Mesenchymal stem cell (in vitro differentiated cells and primary cell): ENCODE results near the gene SRPK2.
A peak's percentile ranks its signal among the peaks of the same experiment; 100 is the strongest.

Source experiments
- DNase-seq: peaks from one replicate; pipeline ENCODE4 v3.0.0-alpha.2; 2013
- H2AFZ ChIP-seq: one replicate; pipeline ENCODE4 v1.6.1; 2013; ENCODE audit warnings: low read depth, mild to moderate bottlenecking, control low read depth, inconsistent platforms, low read length, moderate library complexity
- H2AK5ac ChIP-seq: 2 replicates; pipeline ENCODE4 v1.6.1; 2013; ENCODE audit warnings: low read length, moderate library complexity, mild to moderate bottlenecking, inconsistent platforms; ENCODE audit not compliant: severe bottlenecking
- H2BK120ac ChIP-seq: one replicate; pipeline ENCODE4 v1.6.1; 2013; ENCODE audit warnings: low read depth, mild to moderate bottlenecking, inconsistent platforms, low read length, moderate library complexity
- H2BK12ac ChIP-seq, 2 experiments: one replicate each; pipeline ENCODE4 v1.6.1; 2013; ENCODE audit warnings: inconsistent platforms in 2 of 2, low read length in 2 of 2, mild to moderate bottlenecking in 2 of 2, moderate library complexity in 2 of 2, control low read depth in 1 of 2
- H2BK15ac ChIP-seq: one replicate; pipeline ENCODE4 v1.6.1; 2013; ENCODE audit warnings: mild to moderate bottlenecking, low read depth, inconsistent platforms; ENCODE audit not compliant: poor library complexity, severe bottlenecking
- H2BK5ac ChIP-seq: 2 replicates; pipeline ENCODE4 v1.6.1; 2013; ENCODE audit warnings: low read depth, mild to moderate bottlenecking, low read length, control low read depth, inconsistent platforms; ENCODE audit not compliant: poor library complexity, severe bottlenecking
- H3K14ac ChIP-seq, 2 experiments: one replicate each; pipeline ENCODE4 v1.6.1; 2013; ENCODE audit warnings: inconsistent platforms in 2 of 2, low read length in 2 of 2, control low read depth in 1 of 2, mild to moderate bottlenecking in 1 of 2, moderate library complexity in 1 of 2
- H3K18ac ChIP-seq, 2 experiments: one replicate each; pipeline ENCODE4 v1.6.1; 2013; ENCODE audit warnings: inconsistent platforms in 2 of 2, low read length in 2 of 2, control low read depth in 1 of 2, low read depth in 1 of 2, mild to moderate bottlenecking in 1 of 2
- H3K23ac ChIP-seq, 2 experiments: one replicate each; pipeline ENCODE4 v1.6.1; 2013; ENCODE audit warnings: inconsistent platforms in 2 of 2, low read length in 2 of 2, mild to moderate bottlenecking in 2 of 2, moderate library complexity in 2 of 2, control low read depth in 1 of 2
- H3K27ac ChIP-seq: 2 replicates; pipeline ENCODE4 v1.5.1; 2013; ENCODE audit warnings: mild to moderate bottlenecking, moderate library complexity, low read length, control low read depth, inconsistent platforms; ENCODE audit not compliant: poor library complexity, severe bottlenecking
- H3K27me3 ChIP-seq, 2 experiments: 2 replicates each; pipeline versions ENCODE4 v1.6.1 to v1.7.0; 2013; ENCODE audit warnings: low read length in 2 of 2, mild to moderate bottlenecking in 2 of 2, moderate library complexity in 2 of 2, control low read depth in 1 of 2, inconsistent platforms in 1 of 2; ENCODE audit not compliant: control insufficient read depth in 1 of 2, insufficient read depth in 1 of 2
- H3K36me3 ChIP-seq, 2 experiments: 2 replicates each; pipeline versions ENCODE4 v1.6.1 to v1.7.0; 2013; ENCODE audit warnings: low read length in 2 of 2, control low read depth in 1 of 2, inconsistent platforms in 1 of 2, low read depth in 1 of 2, mild to moderate bottlenecking in 1 of 2; ENCODE audit not compliant: insufficient read depth in 2 of 2, control insufficient read depth in 1 of 2
- H3K4ac ChIP-seq, 2 experiments: one replicate each; pipeline ENCODE4 v1.6.1; 2013; ENCODE audit warnings: inconsistent platforms in 2 of 2, low read length in 2 of 2, mild to moderate bottlenecking in 2 of 2, moderate library complexity in 2 of 2, control low read depth in 1 of 2, low read depth in 1 of 2
- H3K4me1 ChIP-seq: 2 replicates; pipeline ENCODE4 v1.6.1; 2013; ENCODE audit warnings: low read depth, low read length, control low read depth; ENCODE audit not compliant: control insufficient read depth, insufficient read depth
- H3K4me2 ChIP-seq: 2 replicates; pipeline ENCODE4 v1.6.1; 2013; ENCODE audit warnings: low read length, mild to moderate bottlenecking, inconsistent platforms; ENCODE audit not compliant: poor library complexity, severe bottlenecking
- H3K4me3 ChIP-seq, 2 experiments: 2 replicates each; pipeline versions ENCODE4 v1.5.1 to v1.7.0; 2013; ENCODE audit warnings: low read length in 2 of 2, mild to moderate bottlenecking in 2 of 2, control low read depth in 1 of 2, low read depth in 1 of 2; ENCODE audit not compliant: insufficient read depth in 1 of 2
- H3K79me1 ChIP-seq: replicated peaks from 2 replicates; pipeline ENCODE4 v1.6.1; 2013; ENCODE audit warnings: mild to moderate bottlenecking, control low read depth, low read length, inconsistent platforms; ENCODE audit not compliant: poor library complexity, severe bottlenecking
- H3K9ac ChIP-seq: 2 replicates; pipeline ENCODE4 v1.7.0; 2013; ENCODE audit warnings: mild to moderate bottlenecking, low read length, moderate library complexity
- H3K9me3 ChIP-seq: 2 replicates; pipeline ENCODE4 v1.7.0; 2013; ENCODE audit warnings: mild to moderate bottlenecking, low read length; ENCODE audit not compliant: control insufficient read depth
- H4K8ac ChIP-seq: one replicate; pipeline ENCODE4 v1.6.1; 2013; ENCODE audit warnings: inconsistent platforms, mild to moderate bottlenecking, low read length, moderate library complexity
- H4K91ac ChIP-seq: one replicate; pipeline ENCODE4 v1.6.1; 2013; ENCODE audit warnings: mild to moderate bottlenecking, low read length, inconsistent platforms
- WGBS: methylation state at CpG from one replicate; pipeline ENCODE4 v1.1.7; 2013; ENCODE audit warnings: mixed read lengths; 5-methylcytosine and 5-hydroxymethylcytosine counted together

SRPK2 gene

GRCh38 chr7:105133358-105133757 is 255.4 kb downstream of the SRPK2 start:
- no peak overlapping the region for H2AFZ ChIP-seq
- H3K36me3 ChIP-seq, result peaks cover 29 to 53% of the 10 kb centered on the region in 2 experiments
- H3K4me2 ChIP-seq, result no peak overlapping the region
- H3K23ac ChIP-seq, result no peak overlapping the region
- H3K4ac ChIP-seq, result no peak overlapping the region
- peaks cover 7% of the 10 kb centered on the region for H3K4me1 ChIP-seq
- H4K8ac ChIP-seq, result no peak overlapping the region
- WGBS, result 99% methylated on average over 4 of the region's 7 CpGs
- no peak overlapping the region for H2BK5ac ChIP-seq
- H3K9ac ChIP-seq, result no peak overlapping the region
- no peak overlapping the region for H3K27ac ChIP-seq
- no peak overlapping the region for H2BK12ac ChIP-seq
- H3K4me3 ChIP-seq, result no peak overlapping the region
- H3K14ac ChIP-seq, result no peak overlapping the region
- no peak for DNase-seq
- H3K9me3 ChIP-seq, result no peaks in the 10 kb centered on the region
- no peak overlapping the region for H2BK120ac ChIP-seq
- no peak overlapping the region for H2AK5ac ChIP-seq
- no peak overlapping the region for H2BK15ac ChIP-seq
- H3K27me3 ChIP-seq, result no peaks in the 10 kb centered on the region
- peaks cover 59% of the 10 kb centered on the region for H3K79me1 ChIP-seq
- H4K91ac ChIP-seq, result no peak overlapping the region
- no peak overlapping the region for H3K18ac ChIP-seq

- Histone ChIP-seq H3K18ac (no peak overlapping the region), H2AFZ (no peak overlapping the region), H2BK12ac (no peak overlapping the region), H4K91ac (no peak overlapping the region), H3K79me1 (peaks cover 60% of the 10 kb centered on the region), H2BK15ac (no peak overlapping the region), H3K4ac (no peak overlapping the region), H2BK5ac (no peak overlapping the region), H3K23ac (no peak overlapping the region), H3K27ac (no peak overlapping the region), H3K9ac (no peak overlapping the region), H3K4me2 (no peak overlapping the region), H3K4me1 (peaks cover 7% of the 10 kb centered on the region), H3K4me3 (no peak overlapping the region), H3K14ac (no peak overlapping the region), H4K8ac (peak overlapping the region; percentile 13), H3K27me3 (no peaks in the 10 kb centered on the region), H3K36me3 (peaks cover 29 to 47% of the 10 kb centered on the region in 2 experiments), H2AK5ac (no peak overlapping the region), H2BK120ac (no peak overlapping the region), H3K9me3 (no peaks in the 10 kb centered on the region)
- 97% methylated on average over 9 of the region's 10 CpGs for WGBS
- DNase-seq, result no peak
These were observed 255.9 kb downstream of the SRPK2 start for GRCh38 chr7:105132835-105133234.

DNA sequence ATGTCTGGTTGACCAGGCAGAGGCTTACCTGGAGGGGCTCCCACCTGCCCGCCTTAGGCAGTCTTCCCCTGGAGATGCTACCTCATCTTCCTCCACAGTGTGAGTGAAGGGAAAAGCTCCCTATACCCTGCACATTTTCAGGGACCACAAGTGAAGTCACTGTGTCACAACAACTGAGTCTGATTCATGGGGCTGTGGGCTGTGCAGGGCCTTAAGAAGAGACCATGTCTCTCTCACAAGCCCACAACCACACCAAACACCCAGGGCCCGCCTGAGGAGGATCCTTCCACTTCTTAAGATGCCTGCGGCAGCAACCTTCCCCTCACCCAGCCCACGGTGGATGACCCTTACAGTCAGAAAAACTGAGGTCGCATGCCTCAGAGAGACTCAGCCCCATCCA is 256.4 kb downstream of the SRPK2 start:
- WGBS, result 95% methylated on average over 5 of the region's 5 CpGs

DNA sequence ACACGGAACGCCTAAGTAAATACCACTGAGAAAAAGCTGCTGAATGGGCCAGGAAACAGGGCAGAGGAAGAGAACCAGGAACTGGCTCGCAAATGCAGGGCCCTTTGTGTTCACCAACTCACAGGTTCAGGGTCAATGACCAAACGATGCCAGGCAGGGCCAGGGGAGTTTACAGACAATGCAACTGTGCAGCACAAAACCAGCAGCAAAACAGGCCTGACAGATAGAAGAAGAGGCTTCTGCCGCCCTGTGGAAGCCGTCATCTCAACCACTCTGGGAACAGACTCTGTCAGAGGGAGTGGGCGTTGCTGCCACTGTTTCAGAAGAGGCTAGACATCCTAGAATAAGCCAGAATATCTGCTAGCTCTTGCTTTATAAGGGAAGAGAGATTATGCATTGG is 256.8 kb downstream of the SRPK2 start:
- Histone ChIP-seq H3K4me1 (peaks cover 9% of the 10 kb centered on the region), H3K36me3 (peaks cover 24 to 38% of the 10 kb centered on the region in 2 experiments), H2BK12ac (no peak overlapping the region), H4K91ac (no peak overlapping the region), H3K14ac (no peak overlapping the region), H2BK120ac (no peak overlapping the region), H3K9ac (no peak overlapping the region), H3K23ac (no peak overlapping the region), H4K8ac (peak overlapping the region; percentile 14), H3K4me3 (no peak overlapping the region), H3K27ac (no peak overlapping the region), H3K18ac (no peak overlapping the region), H3K9me3 (no peaks in the 10 kb centered on the region), H2AK5ac (no peak overlapping the region), H2BK5ac (no peak overlapping the region), H2BK15ac (no peak overlapping the region), H2AFZ (no peak overlapping the region), H3K4me2 (no peak overlapping the region), H3K4ac (no peak overlapping the region), H3K27me3 (no peaks in the 10 kb centered on the region), H3K79me1 (peaks cover 56% of the 10 kb centered on the region)
- no peak for DNase-seq
- WGBS, result 95% methylated on average over 7 of the region's 7 CpGs

More for the DNA sequence above, 256.4 kb downstream of the SRPK2 start:
- no peak overlapping the region for H3K4me3 ChIP-seq
- H3K9ac ChIP-seq, result no peak overlapping the region
- no peak overlapping the region for H3K14ac ChIP-seq
- H2AFZ ChIP-seq, result no peak overlapping the region
- H3K23ac ChIP-seq, result no peak overlapping the region
- H4K8ac ChIP-seq, result peak overlapping the region; percentile 13
- no peak overlapping the region for H3K4ac ChIP-seq
- no peak overlapping the region for H2BK5ac ChIP-seq
- DNase-seq, result no peak
- H3K36me3 ChIP-seq, result peaks cover 28 to 42% of the 10 kb centered on the region in 2 experiments
- no peaks in the 10 kb centered on the region for H3K9me3 ChIP-seq
- H2BK120ac ChIP-seq, result no peak overlapping the region
- no peak overlapping the region for H3K18ac ChIP-seq
- H3K27me3 ChIP-seq, result no peaks in the 10 kb centered on the region
- H3K4me1 ChIP-seq, result peaks cover 7% of the 10 kb centered on the region
- H4K91ac ChIP-seq, result no peak overlapping the region
- no peak overlapping the region for H2BK15ac ChIP-seq
- H3K79me1 ChIP-seq, result peaks cover 58% of the 10 kb centered on the region
- no peak overlapping the region for H2AK5ac ChIP-seq
- H3K4me2 ChIP-seq, result no peak overlapping the region
- no peak overlapping the region for H2BK12ac ChIP-seq
- H3K27ac ChIP-seq, result no peak overlapping the region
